Activated effector memory CD4-positive, alpha-beta T cell treated with Interleukin-2 at 50 U/mL for 16 hours (primary cell): ENCODE results near the gene ANO10.
"Not testable (repeated sequence)": the region's sequence is repeated elsewhere in the genome, so short reads cannot be mapped to it uniquely, and the experiment has no call there.

Experiments
- DNase-seq: peaks from one replicate; pipeline ENCODE4 v3.0.0-alpha.2; 2020

The ANO10 gene

GRCh38 chr3:43621656-43622432 is at the start of gene ANO10:
TSS of gene ANO10 (minus strand) at chr3:43622011. CDS start at chr3:43605852, 16,159 bp downstream.
- DNase-seq = peak; percentile 92

GRCh38 chr3:43670635-43671522 is 49.1 kb upstream of the ANO10 start:
- DNase-seq = no peak

- not testable (repeated sequence) for DNase-seq
These were observed 43.2 kb upstream of the ANO10 start for GRCh38 chr3:43665011-43665410.

GRCh38 chr3:43661376-43661775 is 39.6 kb upstream of the ANO10 start:
- not testable (repeated sequence) for DNase-seq

GRCh38 chr3:43659250-43659880 is 37.6 kb upstream of the ANO10 start:
- DNase-seq = no peak

GRCh38 chr3:43656390-43656789 is 34.6 kb upstream of the ANO10 start:
- DNase-seq = not testable (repeated sequence)

GRCh38 chr3:43650345-43650744 is 28.5 kb upstream of the ANO10 start:
- no peak for DNase-seq

GRCh38 chr3:43649365-43649968 is 27.7 kb upstream of the ANO10 start:
- no peak for DNase-seq

- no peak for DNase-seq
These were observed 27.1 kb upstream of the ANO10 start for GRCh38 chr3:43648957-43649356.

GRCh38 chr3:43647331-43648166 is 25.7 kb upstream of the ANO10 start:
- DNase-seq = no peak

- no peak for DNase-seq
These were observed 22.6 kb upstream of the ANO10 start for GRCh38 chr3:43644443-43644842.

- no peak for DNase-seq
These were observed 19.7 kb upstream of the ANO10 start for GRCh38 chr3:43641306-43642114.

GRCh38 chr3:43640681-43641080 is 18.9 kb upstream of the ANO10 start:
- no peak for DNase-seq

GRCh38 chr3:43638594-43639447 is 17.0 kb upstream of the ANO10 start:
- DNase-seq = no peak

- no peak for DNase-seq
These were observed 15.9 kb upstream of the ANO10 start for GRCh38 chr3:43637702-43638101.

- DNase-seq = no peak
These were observed 11.2 kb upstream of the ANO10 start for GRCh38 chr3:43632986-43633385.

- no peak for DNase-seq
These were observed 10.5 kb upstream of the ANO10 start for GRCh38 chr3:43632269-43632733.

GRCh38 chr3:43629741-43630140 is 7.9 kb upstream of the ANO10 start:
- no peak for DNase-seq

GRCh38 chr3:43629257-43629656 is 7.4 kb upstream of the ANO10 start:
- DNase-seq = no peak

- DNase-seq = no peak
These were observed 5.5 kb upstream of the ANO10 start for GRCh38 chr3:43627360-43627759.
